GM13977 (cell line): ENCODE results near the gene FOXR2.

Source experiments
- DNase-seq: peaks from one replicate; pipeline ENCODE4 v3.0.0; 2012; ENCODE audit warnings: low spot score
- in situ Hi-C: fragments of 300-500 bp; cut with MboI; formaldehyde crosslinking; loops from one replicate; pipeline ENCODE4 v1.12.0; 2022; ENCODE audit warnings: low sequenced_read_pairs, low pct_unique_long_range_greater_than_20kb, mixed read lengths, inconsistent platforms; ENCODE audit not compliant: unreplicated experiment
- TF ChIP-seq, protein P1 (sequence below): IDR thresholded peaks from 2 replicates; pipeline ENCODE4 v1.5.1; 2012; ENCODE audit warnings: mild to moderate bottlenecking, control low read depth; ENCODE audit not compliant: insufficient read depth; ENCODE audit errors: extremely low read depth, missing control alignments

The FOXR2 gene, protein sequence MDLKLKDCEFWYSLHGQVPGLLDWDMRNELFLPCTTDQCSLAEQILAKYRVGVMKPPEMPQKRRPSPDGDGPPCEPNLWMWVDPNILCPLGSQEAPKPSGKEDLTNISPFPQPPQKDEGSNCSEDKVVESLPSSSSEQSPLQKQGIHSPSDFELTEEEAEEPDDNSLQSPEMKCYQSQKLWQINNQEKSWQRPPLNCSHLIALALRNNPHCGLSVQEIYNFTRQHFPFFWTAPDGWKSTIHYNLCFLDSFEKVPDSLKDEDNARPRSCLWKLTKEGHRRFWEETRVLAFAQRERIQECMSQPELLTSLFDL

DNA sequence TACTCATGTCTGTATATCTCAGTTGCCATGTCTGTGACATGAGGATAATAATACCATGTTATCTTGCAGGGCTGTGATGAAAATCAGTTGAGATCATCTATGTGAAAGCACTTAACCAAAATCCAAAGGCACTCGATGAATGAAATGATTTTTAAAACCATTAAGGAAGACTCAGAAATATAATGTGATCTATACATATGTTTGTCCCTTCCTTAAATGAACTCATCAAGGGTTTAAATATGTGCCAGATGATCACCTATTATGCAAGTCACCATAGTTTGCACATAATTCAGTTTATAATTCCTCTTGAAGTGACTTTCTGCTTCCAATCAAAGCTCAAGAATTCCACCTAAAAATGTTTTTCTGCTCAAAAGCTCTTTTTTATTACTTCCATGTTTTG, at the start of gene FOXR2:
TSS of gene FOXR2 (plus strand) at position 301 of the 400 bp plus-strand sequence. CDS start 312 bp downstream, outside the sequence.
- DNase-seq, result no peak
- TF ChIP-seq, protein P1, sequence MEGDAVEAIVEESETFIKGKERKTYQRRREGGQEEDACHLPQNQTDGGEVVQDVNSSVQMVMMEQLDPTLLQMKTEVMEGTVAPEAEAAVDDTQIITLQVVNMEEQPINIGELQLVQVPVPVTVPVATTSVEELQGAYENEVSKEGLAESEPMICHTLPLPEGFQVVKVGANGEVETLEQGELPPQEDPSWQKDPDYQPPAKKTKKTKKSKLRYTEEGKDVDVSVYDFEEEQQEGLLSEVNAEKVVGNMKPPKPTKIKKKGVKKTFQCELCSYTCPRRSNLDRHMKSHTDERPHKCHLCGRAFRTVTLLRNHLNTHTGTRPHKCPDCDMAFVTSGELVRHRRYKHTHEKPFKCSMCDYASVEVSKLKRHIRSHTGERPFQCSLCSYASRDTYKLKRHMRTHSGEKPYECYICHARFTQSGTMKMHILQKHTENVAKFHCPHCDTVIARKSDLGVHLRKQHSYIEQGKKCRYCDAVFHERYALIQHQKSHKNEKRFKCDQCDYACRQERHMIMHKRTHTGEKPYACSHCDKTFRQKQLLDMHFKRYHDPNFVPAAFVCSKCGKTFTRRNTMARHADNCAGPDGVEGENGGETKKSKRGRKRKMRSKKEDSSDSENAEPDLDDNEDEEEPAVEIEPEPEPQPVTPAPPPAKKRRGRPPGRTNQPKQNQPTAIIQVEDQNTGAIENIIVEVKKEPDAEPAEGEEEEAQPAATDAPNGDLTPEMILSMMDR, result no peak
- in situ Hi-C loops, result no loop called here

DNA sequence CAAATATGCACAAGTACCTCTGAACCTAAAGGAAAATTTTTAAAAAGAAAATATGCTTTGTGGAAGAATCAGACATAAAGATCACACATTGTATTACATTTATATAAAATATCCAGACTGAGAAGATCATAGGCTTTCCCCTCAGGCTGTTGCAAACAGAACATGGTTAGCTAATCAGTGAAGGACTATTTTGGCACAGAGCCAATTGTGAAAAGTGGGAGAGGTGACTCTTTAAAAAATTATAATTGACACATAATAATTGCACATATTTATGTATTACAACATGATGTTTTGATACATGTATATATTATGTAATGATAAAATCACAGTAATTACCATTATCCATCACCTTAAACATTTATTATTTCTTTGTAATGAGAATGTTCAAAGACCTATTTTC, 44.1 kb upstream of the FOXR2 start:
- DNase-seq, result no peak
- in situ Hi-C loops, result no loop called here
- TF ChIP-seq, protein P1, result no peak

DNA sequence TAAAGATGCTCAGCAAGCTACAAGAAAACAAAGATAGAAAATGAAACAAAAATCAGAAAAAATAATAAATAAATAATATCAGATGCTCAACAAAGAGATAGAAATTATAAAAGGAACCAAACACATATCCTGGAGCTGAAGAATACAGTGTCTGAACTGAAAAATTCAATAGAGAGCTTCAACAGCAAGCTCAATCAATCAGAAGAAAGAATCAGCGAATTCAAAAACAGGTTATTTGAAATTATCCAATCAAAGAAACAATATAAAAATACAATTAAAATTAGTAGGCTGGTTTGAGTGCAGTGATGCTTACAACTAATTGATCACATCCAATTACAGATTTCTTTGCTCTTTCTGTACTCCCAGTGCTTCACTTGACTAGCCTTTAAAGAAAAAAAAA, 40.8 kb upstream of the FOXR2 start:
- TF ChIP-seq, protein P1, result no peak
- DNase-seq, result no peak
- in situ Hi-C loops, result no loop called here

DNA sequence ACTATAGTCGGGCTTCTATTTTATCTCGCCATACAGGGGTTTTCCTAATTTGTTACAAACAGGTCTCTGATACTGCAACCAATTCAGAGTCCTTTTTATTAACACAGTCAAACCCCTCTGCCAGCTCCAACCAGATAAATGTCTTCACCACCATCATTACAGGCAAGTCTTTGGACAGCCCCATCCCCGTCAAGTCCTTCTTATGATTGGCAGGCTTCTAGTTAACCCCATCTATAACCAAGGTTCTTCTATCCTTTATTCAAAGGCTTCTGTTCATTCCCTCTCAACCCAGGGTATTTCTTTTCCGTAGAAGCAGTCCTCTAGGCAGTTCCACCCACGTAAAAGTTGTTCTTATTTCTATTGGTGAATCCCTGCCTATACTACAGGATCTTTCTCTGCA, 29.9 kb upstream of the FOXR2 start:
- TF ChIP-seq, protein P1, result no peak
- DNase-seq, result no peak
- in situ Hi-C loops, result no loop called here

DNA sequence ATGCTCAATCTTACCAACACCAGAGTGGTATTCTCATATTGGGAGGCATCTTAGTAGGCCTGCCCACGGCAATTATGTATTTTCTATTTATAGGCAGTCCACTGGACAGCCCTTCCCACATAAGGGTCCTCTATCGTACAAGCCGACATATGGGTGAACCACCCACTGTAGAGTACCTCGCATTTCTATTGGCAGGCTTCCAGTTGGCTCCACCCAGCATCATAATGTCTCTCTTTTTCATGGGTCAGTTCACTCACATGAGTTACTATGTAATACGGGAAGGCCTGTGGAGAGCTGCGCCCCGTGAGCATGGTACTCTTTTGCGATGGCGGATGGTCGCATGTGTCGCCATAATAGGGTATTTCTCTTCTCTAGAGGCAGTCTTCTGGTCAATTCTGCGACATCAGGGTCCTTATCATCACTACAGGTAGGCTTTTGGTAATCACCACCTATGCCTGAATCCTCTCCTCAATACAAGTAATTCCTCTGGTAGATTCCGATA, 29.4 kb upstream of the FOXR2 start:
- in situ Hi-C loops, result no loop called here
- TF ChIP-seq, protein P1, result no peak

DNA sequence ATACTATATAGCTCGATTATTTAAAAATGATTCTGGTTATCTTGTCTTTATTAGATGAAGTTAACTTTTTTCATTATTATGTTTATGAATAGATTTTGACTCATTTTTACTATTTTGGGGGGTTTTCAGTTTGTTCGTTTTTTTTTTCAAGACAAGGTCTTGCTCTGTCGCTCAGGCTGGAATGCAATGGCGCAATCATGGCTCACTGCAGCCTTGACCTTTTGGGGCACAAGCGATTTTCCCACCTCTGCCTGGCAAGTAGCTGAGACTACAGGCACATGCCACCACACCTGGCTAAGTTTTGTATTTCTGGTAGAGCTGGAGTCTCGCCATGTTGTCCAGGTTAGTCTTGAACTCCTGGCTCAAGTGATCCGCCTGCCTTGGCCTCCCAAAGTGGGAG, 24.9 kb upstream of the FOXR2 start:
- in situ Hi-C loops, result no loop called here
- DNase-seq, result no peak
- TF ChIP-seq, protein P1, result no peak

More for the DNA sequence above, 29.4 kb upstream of the FOXR2 start:
- no peak for DNase-seq

DNA sequence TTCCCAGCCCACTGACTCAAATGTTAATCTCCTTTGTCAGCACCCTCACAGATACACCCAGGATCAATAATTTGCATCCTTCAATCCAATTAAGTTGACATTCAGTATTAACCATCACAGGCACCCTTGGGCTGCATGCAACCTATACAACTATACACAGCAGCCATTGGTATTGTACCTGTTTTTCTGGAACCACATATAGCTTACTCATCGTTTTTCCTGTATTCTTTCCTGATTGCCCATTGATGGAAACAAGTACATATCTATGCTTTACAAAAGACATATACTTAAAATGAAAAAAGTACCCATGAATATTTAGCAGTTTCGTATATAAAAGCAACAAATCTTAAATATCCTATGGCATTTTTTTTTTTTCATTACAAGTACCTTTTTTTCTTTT, 3.7 kb upstream of the FOXR2 start:
- in situ Hi-C loops, result no loop called here
- no peak for DNase-seq
- TF ChIP-seq, protein P1, result no peak
